DND-41 (cell line): Measurements from ENCODE around the gene TAF8.

Experiments
- CTCF ChIP-seq: IDR thresholded peaks from 2 replicates; pipeline ENCODE4 v1.5.1; 2012; ENCODE audit warnings: borderline replicate concordance, low read length, moderate library complexity, mild to moderate bottlenecking; ENCODE audit not compliant: poor library complexity, severe bottlenecking; ENCODE audit errors: extremely low read depth
- EZH2 ChIP-seq: IDR thresholded peaks from 3 replicates; pipeline ENCODE4 v1.6.1; 2012; ENCODE audit warnings: borderline replicate concordance, low read depth, mild to moderate bottlenecking, moderate library complexity, low read length, inconsistent platforms; ENCODE audit not compliant: severe bottlenecking

- TF ChIP-seq EZH2 (no peak), CTCF (no peak)
These were observed 28.1 kb downstream of the TAF8 start for GRCh38 chr6:42078386-42078785.
